Heart left ventricle (tissue), 13 donors: ENCODE results near the gene TXNDC17.

Experiments used
- POLR2A ChIP-seq, 2 donors: fragments of 450-650 bp; IDR thresholded peaks; one replicate each; pipeline ENCODE4 v1.6.1; 2017; ENCODE audit warnings: antibody characterized with exemption in 2 of 2, mild to moderate bottlenecking in 2 of 2, moderate library complexity in 2 of 2
- TF ChIP-seq, protein P1 (sequence below), 12 donors: fragments of 200-600 bp; sonication (generic) in 4 of 12; IDR thresholded peaks; one replicate each; pipeline versions ENCODE4 v1.5.0 to v1.8.0; 2018 to 2022; ENCODE audit warnings: antibody characterized with exemption in 12 of 12, mild to moderate bottlenecking in 5 of 12
- donor health status: ischemic (EF 13 %, LVEDD 7.1; RV severe dilation, severe dysfunction).
- donor health status: DM: no; HTN: yes; CAD: no.
- donor health status: DM: no; HTN: no; CAD: no.
- donor health status: ischemic (EF 25% LVEDD 6.9; RV normal size, moderate dysfunction).
- donor health status: ischemic (EF 25% LVEDD 5.7; RV mildly dilated, moderate dysfunction).
- donor health status: ischemic (EF 35%, LVEDD 5.7; RV mildly dilated, moderate dysfunction).
- donor health status: nonischemic (EF 11% LVEDD 7.7; RV severe dilation, severe dysfunction).
- donor health status: DM: yes; HTN: yes; CAD: no.
- donor health status: PGD.
- donor health status: ischemic (EF 29% LVEDD 5.4; RV normal size, mild dysfunction).
- donor health status: nonischemic (EF 23%, LVEDD 6.1; RV moderate dilation, normal function).

- TF ChIP-seq, protein P1, sequence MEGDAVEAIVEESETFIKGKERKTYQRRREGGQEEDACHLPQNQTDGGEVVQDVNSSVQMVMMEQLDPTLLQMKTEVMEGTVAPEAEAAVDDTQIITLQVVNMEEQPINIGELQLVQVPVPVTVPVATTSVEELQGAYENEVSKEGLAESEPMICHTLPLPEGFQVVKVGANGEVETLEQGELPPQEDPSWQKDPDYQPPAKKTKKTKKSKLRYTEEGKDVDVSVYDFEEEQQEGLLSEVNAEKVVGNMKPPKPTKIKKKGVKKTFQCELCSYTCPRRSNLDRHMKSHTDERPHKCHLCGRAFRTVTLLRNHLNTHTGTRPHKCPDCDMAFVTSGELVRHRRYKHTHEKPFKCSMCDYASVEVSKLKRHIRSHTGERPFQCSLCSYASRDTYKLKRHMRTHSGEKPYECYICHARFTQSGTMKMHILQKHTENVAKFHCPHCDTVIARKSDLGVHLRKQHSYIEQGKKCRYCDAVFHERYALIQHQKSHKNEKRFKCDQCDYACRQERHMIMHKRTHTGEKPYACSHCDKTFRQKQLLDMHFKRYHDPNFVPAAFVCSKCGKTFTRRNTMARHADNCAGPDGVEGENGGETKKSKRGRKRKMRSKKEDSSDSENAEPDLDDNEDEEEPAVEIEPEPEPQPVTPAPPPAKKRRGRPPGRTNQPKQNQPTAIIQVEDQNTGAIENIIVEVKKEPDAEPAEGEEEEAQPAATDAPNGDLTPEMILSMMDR (IDR thresholded peaks at IDR 0.05) = no peak
- no peak for TF ChIP-seq POLR2A (IDR thresholded peaks at IDR 0.05)
Observed at GRCh38 chr17:6611231-6611630, 29.6 kb upstream of the TXNDC17 start.
